ENCODE results near the gene ACIN1. TPM values are rescaled to one million over a fixed set of nuclear protein-coding genes. Genes with fewer than 3 reads are reported as not detected.
"Not testable (repeated sequence)": the region's sequence is repeated elsewhere in the genome, so short reads cannot be mapped to it uniquely, and the experiment has no call there.

The ACIN1 gene
- total and polyA plus RNA-seq, 5 experiments from 2014 or later: 6.3 to 322 (median 14.1) TPM

DNA sequence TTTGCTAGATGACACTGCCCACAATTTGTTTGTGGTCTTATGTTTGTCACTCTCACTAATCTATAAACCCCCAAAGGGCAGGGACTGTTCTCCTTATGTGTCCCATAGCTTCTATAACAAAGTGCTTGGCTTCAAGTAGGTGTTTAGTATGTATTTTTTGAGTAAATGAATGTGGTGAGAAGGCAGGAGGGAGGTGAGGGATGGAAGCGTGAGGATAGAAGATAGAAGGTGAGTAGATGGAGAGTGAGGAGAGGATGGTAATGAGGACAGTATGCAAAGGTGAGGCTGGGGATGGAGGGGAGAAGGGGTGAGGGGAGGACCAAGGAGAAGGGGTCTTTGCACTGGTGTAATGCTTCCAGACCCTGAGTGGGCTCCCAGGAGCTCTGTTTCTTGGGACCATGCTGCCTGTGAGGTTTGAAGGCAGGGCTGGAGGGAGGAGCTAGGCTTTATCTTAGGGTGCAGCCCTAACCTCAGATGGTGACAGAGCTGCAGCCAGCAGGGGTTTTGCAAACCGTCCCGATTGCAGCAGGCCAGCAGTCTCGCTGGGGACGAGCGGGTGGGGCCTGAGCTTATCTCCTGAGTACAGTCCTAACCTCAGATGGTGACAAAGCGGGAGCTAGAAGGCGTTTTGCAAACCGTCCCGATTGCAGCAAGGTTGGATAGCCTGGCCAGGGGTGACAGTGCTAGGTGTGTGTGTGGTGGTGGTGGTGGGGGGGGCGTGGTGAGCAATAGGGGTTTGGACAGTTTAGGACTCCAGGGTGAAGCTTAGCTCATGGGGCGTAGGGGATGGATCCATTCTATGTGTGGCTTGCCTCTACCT lies 17.6 kb upstream of the ACIN1 start:
- Mint-ChIP-seq H3K9me3 (no peaks in the 10 kb centered on the region), H3K36me3 (no peaks in the 10 kb centered on the region), H3K27me3 (peaks cover 0 to 3% (median 0%) of the 10 kb centered on the region in 5 donors), H3K27ac (peak overlapping the region in 2 of 10 donors; percentile 3 to 14), H3K4me1 (peaks cover 2 to 32% (median 17%) of the 10 kb centered on the region in 4 donors), H3K4me3 (no peak overlapping the region)
- DNase-seq (no peak), ATAC-seq (no peak)
- POLR2A ChIA-PET: interaction anchor here (0.5 to 0.6 kb wide), 2 partner anchors 70 to 522 kb away, joined by 3 to 6 read pairs; no protein-coding TSS in a partner anchor

DNA sequence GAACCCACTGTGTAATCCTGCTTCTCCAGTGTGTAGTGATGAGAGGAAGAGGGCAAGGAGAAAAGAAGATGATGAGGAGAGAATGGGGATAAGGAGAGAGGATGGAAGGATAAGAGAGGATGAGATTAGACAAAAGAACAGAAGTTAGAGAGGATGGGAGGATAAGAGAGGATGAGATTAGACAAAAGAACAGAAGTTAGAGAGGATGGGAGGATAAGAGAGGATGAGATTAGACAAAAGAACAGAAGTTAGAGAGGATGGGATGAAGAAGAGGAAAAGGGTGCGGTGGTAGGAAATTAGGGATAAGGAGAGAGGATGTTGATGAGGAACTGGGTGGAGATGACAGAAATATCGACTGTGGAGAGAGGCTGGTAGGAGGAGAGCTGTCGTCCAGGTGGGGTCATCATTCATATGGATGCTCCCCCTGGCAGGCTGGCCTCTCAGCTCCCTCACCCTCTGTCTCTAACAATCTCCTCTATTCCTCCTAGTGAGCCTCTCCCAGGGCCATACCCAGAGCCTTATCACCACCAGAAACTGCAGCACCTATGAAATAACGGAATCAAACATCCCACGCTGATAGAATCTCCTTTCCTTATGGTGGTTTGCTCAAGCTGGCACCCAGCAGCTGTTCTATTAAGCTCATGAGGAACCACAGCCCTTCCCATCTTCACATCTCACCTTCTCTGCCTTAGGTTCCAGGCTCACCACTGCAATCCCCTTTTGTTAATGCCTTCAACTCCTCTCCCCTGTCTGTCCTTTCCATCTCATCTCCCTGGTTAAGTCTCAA lies 15.8 kb upstream of the ACIN1 start:
- H3K36me3 Mint-ChIP-seq: no peaks in the 10 kb centered on the region
- peaks cover 0 to 3% (median 0%) of the 10 kb centered on the region in 5 donors for H3K27me3 Mint-ChIP-seq
- POLR2A ChIA-PET: interaction anchor here (1.0 to 1.5 kb wide), 2 partner anchors 9 to 15 kb away, joined by 3 to 4 read pairs; partner anchors contain the start of genes ACIN1 and C14orf119
- H3K27ac Mint-ChIP-seq: no peak overlapping the region
- no peak for DNase-seq
- peaks cover 2 to 15% (median 7%) of the 10 kb centered on the region in 4 donors for H3K4me1 Mint-ChIP-seq
- no peak overlapping the region for H3K4me3 Mint-ChIP-seq
- no peak for ATAC-seq
- no peaks in the 10 kb centered on the region for H3K9me3 Mint-ChIP-seq

DNA sequence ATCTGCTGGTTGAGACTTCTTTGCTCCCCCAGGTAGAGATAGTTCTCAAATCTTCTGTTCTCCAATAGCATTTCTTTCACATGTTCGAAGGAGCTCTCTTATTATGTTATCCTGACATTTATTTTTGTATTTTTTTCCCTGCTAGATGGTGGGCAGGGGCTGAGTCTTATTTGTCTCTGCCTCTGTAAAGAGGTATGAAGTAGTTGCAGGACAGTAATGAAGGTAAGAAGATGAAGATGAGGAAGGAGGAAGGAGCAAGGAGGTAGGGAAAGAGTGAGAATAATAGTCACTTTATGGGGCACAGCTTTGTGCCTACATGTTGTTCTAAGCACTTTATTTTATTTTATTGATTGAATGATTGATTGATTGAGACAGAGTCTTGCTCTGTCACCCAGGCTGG lies 14.8 kb upstream of the ACIN1 start:
- DNase-seq: no peak
- POLR2A ChIA-PET: interaction anchor here (1.0 kb wide), 1 partner anchor 14 kb away, joined by 3 read pairs; the partner anchor contains the start of genes ACIN1 and C14orf119
- Mint-ChIP-seq H3K27me3 (peaks cover 0 to 3% (median 0%) of the 10 kb centered on the region in 5 donors), H3K4me1 (peaks cover 2 to 10% (median 5%) of the 10 kb centered on the region in 4 donors), H3K36me3 (no peaks in the 10 kb centered on the region), H3K27ac (no peak overlapping the region), H3K4me3 (no peak overlapping the region), H3K9me3 (no peaks in the 10 kb centered on the region)
- ATAC-seq: no peak

- H3K4me3 Mint-ChIP-seq, H3K36me3 Mint-ChIP-seq, DNase-seq, ATAC-seq, H3K27me3 Mint-ChIP-seq, H3K9me3 Mint-ChIP-seq, H3K27ac Mint-ChIP-seq, H3K4me1 Mint-ChIP-seq: not testable (repeated sequence)
- POLR2A ChIA-PET: interaction anchor here (0.6 kb wide), 1 partner anchor 43 kb away, joined by 4 read pairs; no protein-coding TSS in a partner anchor
Observed at GRCh38 chr14:23108169-23108568, 13.2 kb upstream of the ACIN1 start.

DNA sequence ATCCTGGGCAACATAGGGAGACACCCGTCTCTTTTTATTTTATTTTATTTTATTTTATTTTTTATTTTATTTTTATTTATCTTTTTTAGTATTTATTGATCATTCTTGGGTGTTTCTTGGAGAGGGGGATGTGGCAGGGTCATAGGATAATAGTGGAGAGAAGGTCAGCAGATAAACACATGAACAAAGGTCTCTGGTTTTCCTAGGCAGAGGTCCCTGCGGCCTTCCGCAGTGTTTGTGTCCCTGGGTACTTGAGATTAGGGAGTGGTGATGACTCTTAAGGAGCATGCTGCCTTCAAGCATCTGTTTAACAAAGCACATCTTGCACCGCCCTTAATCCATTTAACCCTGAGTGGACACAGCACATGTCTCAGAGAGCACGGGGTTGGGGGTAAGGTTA lies 12.7 kb upstream of the ACIN1 start:
- H3K4me1 Mint-ChIP-seq, H3K9me3 Mint-ChIP-seq, ATAC-seq, DNase-seq, H3K4me3 Mint-ChIP-seq, POLR2A ChIA-PET, H3K36me3 Mint-ChIP-seq, H3K27me3 Mint-ChIP-seq, H3K27ac Mint-ChIP-seq: not testable (repeated sequence)

GRCh38 chr14:23106747-23107045 lies 11.8 kb upstream of the ACIN1 start:
- no peaks in the 10 kb centered on the region for H3K36me3 Mint-ChIP-seq
- H3K9me3 Mint-ChIP-seq: no peaks in the 10 kb centered on the region
- ATAC-seq (no peak), DNase-seq (no peak)
- H3K27ac Mint-ChIP-seq: peak overlapping the region in 1 of 10 donors; percentile 20
- H3K27me3 Mint-ChIP-seq: no peaks in the 10 kb centered on the region
- peaks cover 0 to 2% (median 0%) of the 10 kb centered on the region in 4 donors for H3K4me1 Mint-ChIP-seq
- POLR2A ChIA-PET: no interaction called here
- H3K4me3 Mint-ChIP-seq: no peak overlapping the region

GRCh38 chr14:23105348-23105824 lies 10.4 kb upstream of the ACIN1 start:
- peaks cover under 1 to 5% (median 3%) of the 10 kb centered on the region in 4 donors for H3K4me1 Mint-ChIP-seq
- ATAC-seq (no peak), DNase-seq (no peak)
- no peak overlapping the region for H3K27ac Mint-ChIP-seq
- no peaks in the 10 kb centered on the region for H3K27me3 Mint-ChIP-seq
- H3K36me3 Mint-ChIP-seq: no peaks in the 10 kb centered on the region
- H3K4me3 Mint-ChIP-seq: no peak overlapping the region
- POLR2A ChIA-PET: interaction anchor here (0.7 kb wide), 2 partner anchors 10 to 28 kb away, joined by 3 read pairs; partner anchors contain the start of genes ACIN1 and C14orf119
- H3K9me3 Mint-ChIP-seq: no peaks in the 10 kb centered on the region

DNA sequence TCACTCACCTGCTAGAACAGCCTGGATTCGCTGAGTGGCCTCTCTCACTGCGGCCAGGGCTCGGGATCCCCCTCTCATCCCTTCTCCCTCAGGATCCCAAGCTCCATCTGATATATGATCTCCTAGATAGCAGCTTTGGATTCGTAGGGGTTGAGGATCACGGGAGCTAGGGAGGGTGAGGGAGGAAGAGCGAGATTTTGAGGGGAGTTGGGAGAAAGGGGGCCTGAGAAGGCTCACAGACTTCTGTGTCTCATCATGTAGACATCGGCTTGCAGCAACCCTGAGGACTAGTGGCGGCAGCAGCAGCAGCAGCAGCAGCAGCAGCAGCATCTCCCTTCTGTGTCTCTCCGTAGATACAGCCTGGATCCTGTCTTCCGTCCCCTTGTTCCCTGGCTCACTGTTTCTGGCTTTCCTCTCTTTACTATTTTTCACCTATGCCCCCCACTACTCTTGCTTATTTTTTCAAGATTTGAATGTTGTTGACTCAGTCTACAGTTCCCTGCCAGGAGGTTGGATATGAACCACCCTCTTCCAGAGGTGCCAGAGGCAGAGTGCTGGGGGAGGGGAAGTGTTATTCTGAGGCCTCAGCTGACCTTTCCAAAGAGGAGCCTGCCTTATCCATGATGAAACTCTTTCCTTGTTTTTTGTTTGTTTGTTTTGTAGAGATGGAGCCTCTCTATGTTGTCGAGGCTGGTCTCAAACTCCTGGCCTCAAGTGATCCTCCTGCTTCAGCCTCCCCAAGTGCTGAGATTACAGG lies 9.8 kb upstream of the ACIN1 start, which contains the start of gene CIROP:
CIROP (minus strand) TSS at position 399 of the 757 bp plus-strand sequence; CDS start at position 330, 69 bp downstream.
- no peaks in the 10 kb centered on the region for H3K9me3 Mint-ChIP-seq
- peak within 1 kb of the TSS in 3 of 10 donors; percentile 16 to 68 (median 62) for H3K27ac Mint-ChIP-seq
- H3K27me3 Mint-ChIP-seq: no peaks in the 10 kb centered on the region
- H3K4me3 Mint-ChIP-seq: no peak within 1 kb of the TSS
- POLR2A ChIA-PET: no interaction called here
- DNase-seq (no peak), ATAC-seq (no peak)
- peaks cover 2 to 8% (median 4%) of the 10 kb centered on the region in 4 donors for H3K4me1 Mint-ChIP-seq
- peaks cover 0 to 3% (median 0%) of the 10 kb centered on the region in 3 donors for H3K36me3 Mint-ChIP-seq

DNA sequence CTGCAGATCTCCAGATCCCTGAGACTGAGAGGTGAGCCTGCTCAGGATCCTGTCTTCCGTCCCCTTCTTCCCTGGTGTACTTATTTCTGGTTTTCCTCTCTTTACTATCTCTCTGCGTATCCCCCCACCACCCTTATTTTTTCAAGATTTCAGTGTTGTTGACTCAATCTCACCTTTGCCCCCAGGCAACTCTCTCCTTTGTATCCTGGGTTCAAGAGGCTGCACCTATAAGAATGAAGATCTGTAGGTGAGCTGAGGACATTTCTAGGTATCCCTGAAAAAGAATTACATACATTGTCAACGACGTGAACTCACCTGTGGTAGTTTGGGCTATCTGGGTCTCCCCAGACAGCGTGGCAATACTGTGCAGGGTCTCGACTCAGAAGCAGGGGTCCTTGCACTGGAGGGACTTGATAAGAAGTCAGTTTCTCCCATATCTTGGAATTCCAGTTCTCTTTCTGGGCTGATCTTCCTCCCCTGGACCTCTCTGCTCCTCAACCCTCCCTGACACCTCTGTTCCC lies 9.2 kb upstream of the ACIN1 start:
- H3K4me3 Mint-ChIP-seq: no peak overlapping the region
- peaks cover 0 to 9% (median 0%) of the 10 kb centered on the region in 3 donors for H3K36me3 Mint-ChIP-seq
- H3K27me3 Mint-ChIP-seq: no peaks in the 10 kb centered on the region
- ATAC-seq: no peak
- H3K27ac Mint-ChIP-seq: peak overlapping the region in 2 of 10 donors; percentile 12 to 62
- POLR2A ChIA-PET: interaction anchor here (0.5 kb wide), 1 partner anchor 370 kb away, joined by 5 read pairs; no protein-coding TSS in a partner anchor
- no peak for DNase-seq
- H3K9me3 Mint-ChIP-seq: no peaks in the 10 kb centered on the region
- peaks cover 4 to 15% (median 9%) of the 10 kb centered on the region in 4 donors for H3K4me1 Mint-ChIP-seq

- H3K27me3 Mint-ChIP-seq: no peaks in the 10 kb centered on the region
- H3K36me3 Mint-ChIP-seq: peaks cover 0 to 15% (median 0%) of the 10 kb centered on the region in 3 donors
- ATAC-seq (no peak), DNase-seq (no peak)
- POLR2A ChIA-PET: interaction anchor here (0.5 kb wide), 1 partner anchor 371 kb away, joined by 5 read pairs; no protein-coding TSS in a partner anchor
- no peaks in the 10 kb centered on the region for H3K9me3 Mint-ChIP-seq
- H3K4me1 Mint-ChIP-seq: peaks cover 9 to 17% (median 11%) of the 10 kb centered on the region in 4 donors
- H3K27ac Mint-ChIP-seq: peak overlapping the region in 2 of 10 donors; percentile 47 to 62
- H3K4me3 Mint-ChIP-seq: no peak overlapping the region
Observed at GRCh38 chr14:23103581-23103980, 8.6 kb upstream of the ACIN1 start.

- H3K9me3 Mint-ChIP-seq: no peaks in the 10 kb centered on the region
- no peak overlapping the region for H3K4me3 Mint-ChIP-seq
- ATAC-seq (no peak), DNase-seq (no peak)
- no peaks in the 10 kb centered on the region for H3K27me3 Mint-ChIP-seq
- POLR2A ChIA-PET: interaction anchor here (0.8 kb wide), 1 partner anchor 8 kb away, joined by 3 read pairs; the partner anchor contains the start of gene ACIN1
- H3K4me1 Mint-ChIP-seq: peaks cover 12 to 18% (median 17%) of the 10 kb centered on the region in 4 donors
- H3K27ac Mint-ChIP-seq: no peak overlapping the region
- peaks cover 0 to 23% (median 1%) of the 10 kb centered on the region in 3 donors for H3K36me3 Mint-ChIP-seq
Observed at GRCh38 chr14:23102801-23103200, 7.9 kb upstream of the ACIN1 start.

Measured in naive thymus-derived CD8-positive, alpha-beta T cell (primary cell).